ENCODE results near the gene BHLHE41. TPM values are rescaled to one million over a fixed set of nuclear protein-coding genes. Genes with fewer than 3 reads are reported as not detected.

The BHLHE41 gene
- total RNA-seq, 5 donors from 2014 or later (not counting 1 experiment from before 2014, with no cell fraction given): 0.46 to 1.7 (median 1.3) TPM; not detected in 2

- Mint-ChIP-seq H3K27me3 (peaks cover 8 to 13% of the 10 kb centered on the region in 2 donors), H3K36me3 (no peaks in the 10 kb centered on the region), H3K4me3 (no peak overlapping the region), H3K27ac (no peak overlapping the region), H3K4me1 (no peaks in the 10 kb centered on the region), H3K9me3 (no peaks in the 10 kb centered on the region)
- Histone ChIP-seq H3K4me1 (ENCODE audit: control insufficient read depth in 1 of 2, extremely low read depth in 1 of 2, insufficient read depth in 2 of 2, low read length in 2 of 2) (peaks cover 0 to 2% of the 10 kb centered on the region in 2 experiments), H3K27ac (ENCODE audit: low read length) (no peak overlapping the region), H3K9me3 (no peaks in the 10 kb centered on the region), H3K4me3 (ENCODE audit: control insufficient read depth in 1 of 2, extremely low read depth in 1 of 2, low read length in 1 of 2) (no peak overlapping the region), H3K27me3 (replicated peaks in 1 of 2; ENCODE audit: control insufficient read depth in 2 of 2, extremely low read depth in 1 of 2, insufficient read depth in 2 of 2, low read length in 1 of 2) (peaks cover 0 to 3% of the 10 kb centered on the region in 2 experiments), H3K36me3 (ENCODE audit: control insufficient read depth in 2 of 2, extremely low read depth in 1 of 2, insufficient read depth in 1 of 2, low read length in 1 of 2) (no peaks in the 10 kb centered on the region)
- ATAC-seq (replicated peaks in 1 of 4) (no peak), DNase-seq (no peak)
- WGBS (ENCODE audit: insufficient coverage): 86% methylated on average over 1 of the region's 2 CpGs
- ChIA-PET POLR2A (no interaction called here), CTCF (no interaction called here)
Measured at GRCh38 chr12:26150736-26151450, 26.1 kb upstream of the BHLHE41 start.

GRCh38 chr12:26149968-26150500 is 25.2 kb upstream of the BHLHE41 start:
- H3K36me3 Mint-ChIP-seq: no peaks in the 10 kb centered on the region
- ATAC-seq (replicated peaks in 1 of 4): no peak
- peaks cover 0 to 2% of the 10 kb centered on the region in 2 experiments for H3K4me1 ChIP-seq (ENCODE audit: control insufficient read depth in 1 of 2, extremely low read depth in 1 of 2, insufficient read depth in 2 of 2, low read length in 2 of 2)
- ChIA-PET CTCF (no interaction called here), POLR2A (no interaction called here)
- WGBS (ENCODE audit: insufficient coverage): 17% methylated on average over 1 of the region's 5 CpGs
- H3K27me3 Mint-ChIP-seq: peaks cover 8 to 13% of the 10 kb centered on the region in 2 donors
- H3K9me3 ChIP-seq: no peaks in the 10 kb centered on the region
- no peak overlapping the region for H3K27ac ChIP-seq (ENCODE audit: low read length)
- H3K36me3 ChIP-seq (ENCODE audit: control insufficient read depth in 2 of 2, extremely low read depth in 1 of 2, insufficient read depth in 1 of 2, low read length in 1 of 2): no peaks in the 10 kb centered on the region
- H3K9me3 Mint-ChIP-seq: no peaks in the 10 kb centered on the region
- H3K27me3 ChIP-seq (replicated peaks in 1 of 2; ENCODE audit: control insufficient read depth in 2 of 2, extremely low read depth in 1 of 2, insufficient read depth in 2 of 2, low read length in 1 of 2): peaks cover 0 to 8% of the 10 kb centered on the region in 2 experiments
- no peak overlapping the region for H3K4me3 ChIP-seq (ENCODE audit: control insufficient read depth in 1 of 2, extremely low read depth in 1 of 2, low read length in 1 of 2)
- H3K4me1 Mint-ChIP-seq: no peaks in the 10 kb centered on the region
- no peak for DNase-seq
- H3K27ac Mint-ChIP-seq: no peak overlapping the region
- H3K4me3 Mint-ChIP-seq: no peak overlapping the region

GRCh38 chr12:26148291-26148690 is 23.5 kb upstream of the BHLHE41 start:
- 86% methylated on average over 2 of the region's 7 CpGs for WGBS (ENCODE audit: insufficient coverage)
- no peak overlapping the region for H3K4me3 Mint-ChIP-seq

GRCh38 chr12:26143291-26143690 is 18.5 kb upstream of the BHLHE41 start:
- ATAC-seq (replicated peaks in 1 of 4) (no peak), DNase-seq (no peak)
- Mint-ChIP-seq H3K36me3 (no peaks in the 10 kb centered on the region), H3K4me1 (no peaks in the 10 kb centered on the region), H3K27ac (no peak overlapping the region), H3K4me3 (no peak overlapping the region), H3K9me3 (no peaks in the 10 kb centered on the region), H3K27me3 (peaks cover 0 to 4% of the 10 kb centered on the region in 2 donors)
- no peaks in the 10 kb centered on the region for H3K9me3 ChIP-seq
- no peaks in the 10 kb centered on the region for H3K36me3 ChIP-seq (ENCODE audit: control insufficient read depth in 2 of 2, extremely low read depth in 1 of 2, insufficient read depth in 1 of 2, low read length in 1 of 2)
- WGBS (ENCODE audit: insufficient coverage): no CpG with 5 or more reads among the region's 2 CpGs
- H3K4me3 ChIP-seq (ENCODE audit: control insufficient read depth in 1 of 2, extremely low read depth in 1 of 2, low read length in 1 of 2): no peak overlapping the region
- H3K4me1 ChIP-seq (ENCODE audit: control insufficient read depth in 1 of 2, extremely low read depth in 1 of 2, insufficient read depth in 2 of 2, low read length in 2 of 2): no peaks in the 10 kb centered on the region
- H3K27me3 ChIP-seq (replicated peaks in 1 of 2; ENCODE audit: control insufficient read depth in 2 of 2, extremely low read depth in 1 of 2, insufficient read depth in 2 of 2, low read length in 1 of 2): peaks cover 0 to 8% of the 10 kb centered on the region in 2 experiments
- ChIA-PET CTCF (no interaction called here), POLR2A (no interaction called here)
- H3K27ac ChIP-seq (ENCODE audit: low read length): no peak overlapping the region

More at GRCh38 chr12:26148291-26148690, 23.5 kb upstream of the BHLHE41 start:
- Mint-ChIP-seq H3K9me3 (no peaks in the 10 kb centered on the region), H3K36me3 (no peaks in the 10 kb centered on the region), H3K27ac (no peak overlapping the region), H3K27me3 (peaks cover 8 to 13% of the 10 kb centered on the region in 2 donors), H3K4me1 (no peaks in the 10 kb centered on the region)
- Histone ChIP-seq H3K27ac (ENCODE audit: low read length) (no peak overlapping the region), H3K4me1 (ENCODE audit: control insufficient read depth in 1 of 2, extremely low read depth in 1 of 2, insufficient read depth in 2 of 2, low read length in 2 of 2) (peaks cover 0 to 2% of the 10 kb centered on the region in 2 experiments), H3K9me3 (no peaks in the 10 kb centered on the region), H3K27me3 (replicated peaks in 1 of 2; ENCODE audit: control insufficient read depth in 2 of 2, extremely low read depth in 1 of 2, insufficient read depth in 2 of 2, low read length in 1 of 2) (peaks cover 0 to 8% of the 10 kb centered on the region in 2 experiments), H3K36me3 (ENCODE audit: control insufficient read depth in 2 of 2, extremely low read depth in 1 of 2, insufficient read depth in 1 of 2, low read length in 1 of 2) (no peaks in the 10 kb centered on the region), H3K4me3 (ENCODE audit: control insufficient read depth in 1 of 2, extremely low read depth in 1 of 2, low read length in 1 of 2) (no peak overlapping the region)
- ATAC-seq (replicated peaks in 1 of 4) (no peak), DNase-seq (no peak)
- CTCF ChIA-PET: interaction anchor here (0.5 kb wide), 3 partner anchors 26 to 498 kb away, joined by 3 to 4 read pairs (median 3); no protein-coding TSS in a partner anchor
- POLR2A ChIA-PET: no interaction called here

GRCh38 chr12:26138860-26139259 is 14.0 kb upstream of the BHLHE41 start:
- Mint-ChIP-seq H3K27ac (no peak overlapping the region), H3K4me1 (no peaks in the 10 kb centered on the region), H3K9me3 (no peaks in the 10 kb centered on the region), H3K36me3 (no peaks in the 10 kb centered on the region), H3K27me3 (peaks cover 12 to 16% of the 10 kb centered on the region in 2 donors), H3K4me3 (no peak overlapping the region)
- H3K4me3 ChIP-seq (ENCODE audit: control insufficient read depth in 1 of 2, extremely low read depth in 1 of 2, low read length in 1 of 2): no peak overlapping the region
- no peaks in the 10 kb centered on the region for H3K4me1 ChIP-seq (ENCODE audit: control insufficient read depth in 1 of 2, extremely low read depth in 1 of 2, insufficient read depth in 2 of 2, low read length in 2 of 2)
- H3K27me3 ChIP-seq (replicated peaks in 1 of 2; ENCODE audit: control insufficient read depth in 2 of 2, extremely low read depth in 1 of 2, insufficient read depth in 2 of 2, low read length in 1 of 2): peaks cover 0 to 7% of the 10 kb centered on the region in 2 experiments
- no peaks in the 10 kb centered on the region for H3K9me3 ChIP-seq
- DNase-seq: no peak
- no peak for ATAC-seq (replicated peaks in 1 of 4)
- ChIA-PET CTCF (no interaction called here), POLR2A (no interaction called here)
- H3K27ac ChIP-seq (ENCODE audit: low read length): no peak overlapping the region
- no peaks in the 10 kb centered on the region for H3K36me3 ChIP-seq (ENCODE audit: control insufficient read depth in 2 of 2, extremely low read depth in 1 of 2, insufficient read depth in 1 of 2, low read length in 1 of 2)

- DNase-seq: no peak
- Mint-ChIP-seq H3K27ac (no peak overlapping the region), H3K9me3 (no peaks in the 10 kb centered on the region), H3K4me1 (no peaks in the 10 kb centered on the region), H3K4me3 (no peak overlapping the region), H3K36me3 (no peaks in the 10 kb centered on the region), H3K27me3 (peaks cover 29 to 30% of the 10 kb centered on the region in 2 donors)
- Histone ChIP-seq H3K27ac (ENCODE audit: low read length) (no peak overlapping the region), H3K4me1 (ENCODE audit: control insufficient read depth in 1 of 2, extremely low read depth in 1 of 2, insufficient read depth in 2 of 2, low read length in 2 of 2) (no peaks in the 10 kb centered on the region), H3K4me3 (ENCODE audit: control insufficient read depth in 1 of 2, extremely low read depth in 1 of 2, low read length in 1 of 2) (no peak overlapping the region), H3K9me3 (no peaks in the 10 kb centered on the region), H3K36me3 (ENCODE audit: control insufficient read depth in 2 of 2, extremely low read depth in 1 of 2, insufficient read depth in 1 of 2, low read length in 1 of 2) (no peaks in the 10 kb centered on the region), H3K27me3 (replicated peaks in 1 of 2; ENCODE audit: control insufficient read depth in 2 of 2, extremely low read depth in 1 of 2, insufficient read depth in 2 of 2, low read length in 1 of 2) (peaks cover 0 to 11% of the 10 kb centered on the region in 2 experiments)
- no CpG with 5 or more reads among the region's 3 CpGs for WGBS (ENCODE audit: insufficient coverage)
- CTCF ChIA-PET: no interaction called here
- POLR2A ChIA-PET: no interaction called here
- ATAC-seq (replicated peaks in 1 of 4): no peak
Measured at GRCh38 chr12:26136688-26137087, 11.9 kb upstream of the BHLHE41 start.

Measured in T-cell (primary cell).